B cell (primary cell): ENCODE measurements around the gene MYL12B. TPM values are rescaled to one million over a fixed set of nuclear protein-coding genes. Genes with fewer than 3 reads are reported as not detected.
"Not testable (repeated sequence)": the region's sequence is repeated elsewhere in the genome, so short reads cannot be mapped to it uniquely, and the experiment has no call there.

Source experiments
- ATAC-seq: fragments of 200-7000 bp; cut with Tn5 transposase; one replicate; pipeline ENCODE4 v1.10.0; 2021; ENCODE audit warnings: low read depth, mild to moderate bottlenecking, moderate number of reproducible peaks, moderate library complexity
- CTCF ChIA-PET: fragments of 350-600 bp; sonication (Branson Sonifier 250); formaldehyde crosslinking; loops from one replicate; lab custom pipeline; 2021; ENCODE audit warnings: antibody characterized with exemption, inconsistent platforms; lab: Charles Lee
- POLR2A ChIA-PET: fragments of 350-600 bp; sonication (Branson Sonifier 250); formaldehyde crosslinking; loops from one replicate; lab custom pipeline; 2021; ENCODE audit warnings: antibody characterized with exemption; lab: Charles Lee
- DNase-seq: peaks from one replicate; pipeline ENCODE4 v3.0.0; 2013
- H2AFZ ChIP-seq: 2 replicates; pipeline ENCODE4 v1.6.1; 2012; ENCODE audit warnings: mild to moderate bottlenecking, low read depth, low read length; ENCODE audit not compliant: insufficient read depth, poor library complexity, severe bottlenecking
- H3K27ac ChIP-seq, 2 donors: 1 replicate in 1 of 2; 2 replicates in 1 of 2; pipeline ENCODE4 v1.5.1; 2012 to 2013; ENCODE audit warnings: low read length in 2 of 2, mild to moderate bottlenecking in 2 of 2, moderate library complexity in 1 of 2
- H3K27me3 ChIP-seq, 4 experiments: fragments of 200-600 bp in 1 of 4; sonication (generic) in 1 of 4; replicated peaks in 1 of 4; 1 replicate in 2 of 4; 2 replicates in 2 of 4; pipeline versions ENCODE4 v1.6.1 to v1.7.0; 2013 to 2016; ENCODE audit warnings: low read length in 3 of 4, mild to moderate bottlenecking in 2 of 4, mixed read lengths in 1 of 4, moderate library complexity in 1 of 4; ENCODE audit not compliant: insufficient read depth in 4 of 4, control insufficient read depth in 3 of 4; ENCODE audit errors: control extremely low read depth in 1 of 4
- H3K36me3 ChIP-seq, 2 experiments: replicated peaks in 1 of 2; 1 replicate in 1 of 2; 2 replicates in 1 of 2; pipeline versions ENCODE4 v1.6.1 to v1.7.1; 2013; ENCODE audit warnings: low read length in 1 of 2; ENCODE audit not compliant: insufficient read depth in 2 of 2, control insufficient read depth in 1 of 2; ENCODE audit errors: control extremely low read depth in 1 of 2, extremely low read depth in 1 of 2
- H3K4me1 ChIP-seq, 2 donors: fragments of 200-600 bp in 1 of 2; sonication (generic) in 1 of 2; 1 replicate in 1 of 2; 2 replicates in 1 of 2; pipeline versions ENCODE4 v1.5.1 to v1.6.1; 2013 to 2017; ENCODE audit warnings: low read length in 2 of 2; ENCODE audit not compliant: control insufficient read depth in 2 of 2, insufficient read depth in 2 of 2
- H3K4me2 ChIP-seq: replicated peaks from 2 replicates; pipeline ENCODE3; 2012; ENCODE audit warnings: mild to moderate bottlenecking, low read depth, low read length; ENCODE audit not compliant: poor library complexity, severe bottlenecking
- H3K4me3 ChIP-seq, 5 experiments: fragments of 200-600 bp in 1 of 5; sonication (generic) in 1 of 5; 1 replicate in 3 of 5; 2 replicates in 2 of 5; pipeline versions ENCODE4 v1.5.1 to v1.7.0; 2011 to 2016; ENCODE audit warnings: low read length in 4 of 5, mild to moderate bottlenecking in 4 of 5, low read depth in 2 of 5, control low read depth in 1 of 5, moderate library complexity in 1 of 5; ENCODE audit not compliant: insufficient read depth in 1 of 5; ENCODE audit errors: control extremely low read depth in 1 of 5, extremely low read depth in 1 of 5
- H3K79me2 ChIP-seq: fragments of 200-600 bp; sonication (generic); one replicate; pipeline ENCODE4 v1.6.0; 2016; ENCODE audit warnings: low read length; ENCODE audit not compliant: control insufficient read depth, insufficient read depth
- H3K9ac ChIP-seq: fragments of 200-600 bp; sonication (generic); 2 replicates; pipeline ENCODE4 v1.6.1; 2017; ENCODE audit warnings: mild to moderate bottlenecking, low read length, moderate library complexity
- H3K9me3 ChIP-seq, 3 donors: one replicate each; pipeline versions ENCODE4 v1.6.1 to v1.7.1; 2013; ENCODE audit warnings: low read length in 2 of 3; ENCODE audit not compliant: control insufficient read depth in 2 of 3, insufficient read depth in 1 of 3; ENCODE audit errors: control extremely low read depth in 1 of 3
- H4K20me1 ChIP-seq: 2 replicates; pipeline ENCODE4 v1.6.0; 2012; ENCODE audit warnings: mild to moderate bottlenecking, low read length; ENCODE audit not compliant: insufficient read depth, control insufficient read depth, poor library complexity, severe bottlenecking
- H3K27ac Mint-ChIP-seq: one replicate; pipeline ENCODE4 v1.8.0; 2021; ENCODE audit warnings: mixed read lengths
- H3K27me3 Mint-ChIP-seq: one replicate; pipeline ENCODE4 v1.8.0; 2021; ENCODE audit warnings: mixed read lengths
- H3K4me1 Mint-ChIP-seq: one replicate; pipeline ENCODE4 v1.8.0; 2021; ENCODE audit warnings: mixed read lengths
- H3K4me3 Mint-ChIP-seq: one replicate; pipeline ENCODE4 v1.8.0; 2021; ENCODE audit warnings: mixed read lengths
- H3K9me3 Mint-ChIP-seq: one replicate; pipeline ENCODE4 v1.8.0; 2022; ENCODE audit warnings: mixed read lengths; ENCODE audit not compliant: insufficient read depth
- CTCF ChIP-seq: fragments of 200-600 bp; IDR thresholded peaks from one replicate; pipeline ENCODE4 v1.8.0; 2022; ENCODE audit warnings: antibody characterized with exemption, mild to moderate bottlenecking
- EZH2 ChIP-seq: IDR thresholded peaks from 2 replicates; pipeline ENCODE4 v1.6.1; 2012; ENCODE audit warnings: borderline replicate concordance, low read depth, mild to moderate bottlenecking, moderate library complexity, low read length; ENCODE audit not compliant: insufficient read depth, poor library complexity, severe bottlenecking
- WGBS: methylation state at CpG from one replicate; pipeline ENCODE4 v1.1.5; 2013; ENCODE audit warnings: missing lambda C conversion rate; ENCODE audit not compliant: insufficient coverage; 5-methylcytosine and 5-hydroxymethylcytosine counted together
- intact Hi-C: fragments of 100-400 bp; cut with micrococcal nuclease; formaldehyde crosslinking; loops from one replicate; pipeline ENCODE4 v1.10.0; 2022
- polyA plus RNA-seq: library from polyadenylated mRNA; depleted of rRNA; stranded (reverse); fragments of >200 nt; gene quantifications from 2 replicates; pipeline ENCODE4 v1.2.3, GENCODE V29; 2012
- total RNA-seq, 2 donors: library from RNA; stranded (reverse); fragments of 120-200 nt in 1 of 2; gene quantifications; 1 replicate in 1 of 2; 2 replicates in 1 of 2; pipeline versions ENCODE4 v1.2.3 to v1.2.4, GENCODE V29; 2013 to 2022

Gene MYL12B
- total and polyA plus RNA-seq, 2 donors (not counting 1 experiment from before 2014, with no cell fraction given): 127 to 139 TPM

DNA sequence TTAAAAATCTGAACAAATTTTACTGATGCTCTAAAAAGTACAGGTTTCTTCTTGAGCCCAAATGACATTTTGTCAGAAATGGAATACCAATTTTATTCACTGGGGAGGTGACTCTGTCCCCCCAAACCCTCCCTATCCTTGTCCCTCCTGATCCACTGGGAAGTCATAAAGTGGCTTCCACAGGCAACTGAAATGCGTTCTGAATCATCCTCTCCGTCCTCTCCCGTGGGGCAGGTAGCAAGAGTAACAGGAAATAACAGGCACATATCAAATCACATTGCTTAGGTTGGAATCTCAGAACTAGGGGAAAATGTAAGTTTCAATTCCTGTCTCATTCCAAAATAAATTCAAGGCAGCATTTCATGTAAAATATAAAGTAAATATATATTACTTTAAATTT is 44.5 kb downstream of the MYL12B start:
- DNase-seq (no peak), ATAC-seq (no peak)
- H3K27ac Mint-ChIP-seq: no peak overlapping the region
- TF ChIP-seq EZH2 (no peak), CTCF (no peak)
- no peak overlapping the region for H3K27ac ChIP-seq
- no peaks in the 10 kb centered on the region for H3K36me3 ChIP-seq
- H3K4me1 Mint-ChIP-seq: no peaks in the 10 kb centered on the region
- no peak overlapping the region for H2AFZ ChIP-seq
- no peaks in the 10 kb centered on the region for H3K27me3 ChIP-seq
- H3K27me3 Mint-ChIP-seq: peaks cover 6% of the 10 kb centered on the region
- ChIA-PET POLR2A (no interaction called here), CTCF (interaction anchor here (0.6 to 0.8 kb wide), 2 partner anchors 9 to 360 kb away, joined by 3 read pairs; no protein-coding TSS in a partner anchor)
- H3K4me1 ChIP-seq: no peaks in the 10 kb centered on the region
- intact Hi-C loops: no loop called here
- H3K79me2 ChIP-seq: no peaks in the 10 kb centered on the region
- no peaks in the 10 kb centered on the region for H4K20me1 ChIP-seq
- H3K9me3 Mint-ChIP-seq: no peaks in the 10 kb centered on the region
- H3K9me3 ChIP-seq: no peaks in the 10 kb centered on the region
- WGBS: no CpG with 5 or more reads among the region's 3 CpGs
- no peak overlapping the region for H3K4me2 ChIP-seq
- H3K9ac ChIP-seq: no peak overlapping the region
- H3K4me3 Mint-ChIP-seq: no peak overlapping the region
- H3K4me3 ChIP-seq: no peak overlapping the region

GRCh38 chr18:3313685-3314084 is 51.8 kb downstream of the MYL12B start:
- TF ChIP-seq CTCF: no peak
- TF ChIP-seq EZH2: no peak
- Mint-ChIP-seq H3K9me3 (no peaks in the 10 kb centered on the region), H3K27me3 (no peaks in the 10 kb centered on the region), H3K4me3 (no peak overlapping the region), H3K27ac (no peak overlapping the region), H3K4me1 (no peaks in the 10 kb centered on the region)
- intact Hi-C loops: no loop called here
- no peak overlapping the region for H3K27ac ChIP-seq
- H3K4me2 ChIP-seq: no peak overlapping the region
- H3K79me2 ChIP-seq: no peaks in the 10 kb centered on the region
- H3K27me3 ChIP-seq: no peaks in the 10 kb centered on the region
- no peak overlapping the region for H3K4me3 ChIP-seq
- DNase-seq: no peak
- no peaks in the 10 kb centered on the region for H3K4me1 ChIP-seq
- no peak for ATAC-seq
- CTCF ChIA-PET: interaction anchor here (1.7 kb wide), 1 partner anchor 9 kb away, joined by 6 read pairs; no protein-coding TSS in a partner anchor
- no peak overlapping the region for H2AFZ ChIP-seq
- H3K36me3 ChIP-seq: no peaks in the 10 kb centered on the region
- no peaks in the 10 kb centered on the region for H4K20me1 ChIP-seq
- WGBS: 69% methylated on average over 4 of the region's 4 CpGs
- no peaks in the 10 kb centered on the region for H3K9me3 ChIP-seq
- POLR2A ChIA-PET: no interaction called here
- H3K9ac ChIP-seq: no peak overlapping the region

- DNase-seq, H3K9ac ChIP-seq, H3K36me3 ChIP-seq, POLR2A ChIA-PET, H3K79me2 ChIP-seq, H3K4me3 ChIP-seq, H3K27ac ChIP-seq, H3K27ac Mint-ChIP-seq, ATAC-seq, intact Hi-C loops, H3K27me3 Mint-ChIP-seq, H3K9me3 Mint-ChIP-seq, H3K27me3 ChIP-seq, H3K4me3 Mint-ChIP-seq, H4K20me1 ChIP-seq, H3K4me1 Mint-ChIP-seq, H3K4me2 ChIP-seq, CTCF ChIA-PET, H3K4me1 ChIP-seq, H3K9me3 ChIP-seq, H2AFZ ChIP-seq: not testable (repeated sequence)
- no CpG with 5 or more reads among the region's 1 CpG for WGBS
Observed at GRCh38 chr18:3315344-3315743, 53.4 kb downstream of the MYL12B start.
